GM23338 (cell line): ENCODE results near the gene PRODH2. TPM values are rescaled to one million over a fixed set of nuclear protein-coding genes. Genes with fewer than 3 reads are reported as not detected.

Experiments
- ATAC-seq: fragments of 200-7000 bp; cut with Tn5 transposase; 3 replicates; pipeline ENCODE4 v1.9.1; 2020
- DNase-seq: peaks from one replicate; pipeline ENCODE4 v3.0.0-alpha.2; 2015; ENCODE audit warnings: low spot score
- H2AFZ ChIP-seq: fragments of 200-600 bp; sonication (generic); 2 replicates; pipeline ENCODE4 v1.8.0; 2016; ENCODE audit warnings: antibody characterized with exemption, mild to moderate bottlenecking, moderate library complexity
- H3F3A ChIP-seq: fragments of 200-600 bp; sonication (generic); replicated peaks from 2 replicates; pipeline ENCODE4 v1.8.0; 2017; ENCODE audit warnings: antibody characterized with exemption, mixed run types, low read depth
- H3K27ac ChIP-seq: fragments of 200-600 bp; sonication (generic); 2 replicates; pipeline ENCODE4 v1.6.1; 2016; ENCODE audit warnings: low read depth
- H3K27me3 ChIP-seq: fragments of 200-600 bp; sonication (generic); 2 replicates; pipeline ENCODE4 v1.8.0; 2016; ENCODE audit warnings: mild to moderate bottlenecking, mixed run types, moderate library complexity; ENCODE audit not compliant: insufficient read depth
- H3K36me3 ChIP-seq: fragments of 200-600 bp; sonication (generic); 2 replicates; pipeline ENCODE4 v1.8.0; 2016; ENCODE audit warnings: mild to moderate bottlenecking; ENCODE audit not compliant: insufficient read depth
- H3K4me1 ChIP-seq: fragments of 200-600 bp; sonication (generic); 2 replicates; pipeline ENCODE4 v1.8.0; 2016; ENCODE audit warnings: mild to moderate bottlenecking, moderate library complexity; ENCODE audit not compliant: insufficient read depth
- H3K4me2 ChIP-seq: fragments of 200-600 bp; sonication (generic); 2 replicates; pipeline ENCODE4 v1.7.1; 2017; ENCODE audit warnings: mixed run types
- H3K4me3 ChIP-seq: fragments of 200-600 bp; sonication (generic); 2 replicates; pipeline ENCODE4 v1.6.1; 2016; ENCODE audit warnings: mixed run types
- H3K79me2 ChIP-seq: fragments of 200-600 bp; sonication (generic); replicated peaks from 2 replicates; pipeline ENCODE4 v1.8.0; 2017; ENCODE audit warnings: mild to moderate bottlenecking; ENCODE audit not compliant: insufficient read depth
- H3K9me2 ChIP-seq: fragments of 200-600 bp; sonication (generic); 2 replicates; pipeline ENCODE4 v1.8.0; 2017; ENCODE audit not compliant: insufficient read depth
- H4K20me1 ChIP-seq: fragments of 200-600 bp; sonication (generic); replicated peaks from 2 replicates; pipeline ENCODE4 v1.8.0; 2017; ENCODE audit warnings: mild to moderate bottlenecking; ENCODE audit not compliant: insufficient read depth
- H3K27ac Mint-ChIP-seq: 2 replicates; pipeline ENCODE4 v1.8.0; 2020; ENCODE audit warnings: inconsistent platforms, mild to moderate bottlenecking, moderate library complexity, mixed read lengths
- H3K27me3 Mint-ChIP-seq: 3 replicates; pipeline ENCODE4 v1.8.0; 2022; ENCODE audit warnings: low read depth, mild to moderate bottlenecking, moderate library complexity, mixed read lengths, inconsistent platforms; ENCODE audit not compliant: insufficient read depth, poor library complexity
- H3K36me3 Mint-ChIP-seq: 3 replicates; pipeline ENCODE4 v1.8.0; 2021; ENCODE audit warnings: low read depth, mild to moderate bottlenecking, inconsistent platforms, moderate library complexity, mixed read lengths
- H3K4me1 Mint-ChIP-seq: 3 replicates; pipeline ENCODE4 v1.8.0; 2020; ENCODE audit warnings: mild to moderate bottlenecking, inconsistent platforms, mixed read lengths
- H3K4me3 Mint-ChIP-seq: 3 replicates; pipeline ENCODE4 v1.8.0; 2021; ENCODE audit warnings: moderate library complexity, mild to moderate bottlenecking, inconsistent platforms, mixed read lengths
- H3K9me3 Mint-ChIP-seq: 3 replicates; pipeline ENCODE4 v1.8.0; 2020; ENCODE audit warnings: moderate library complexity, mild to moderate bottlenecking, inconsistent platforms, mixed read lengths
- CREB1 ChIP-seq: fragments of 250-450 bp; sonication (Bioruptor Pico); IDR thresholded peaks from 2 replicates; pipeline ENCODE4 v1.5.0; 2020; ENCODE audit warnings: low read depth, mild to moderate bottlenecking, moderate library complexity
- EZH2 ChIP-seq: fragments of 200-600 bp; sonication (generic); IDR thresholded peaks from one replicate; pipeline ENCODE4 v1.8.0; 2017; ENCODE audit warnings: antibody characterized with exemption, mild to moderate bottlenecking, low read depth; ENCODE audit not compliant: unreplicated experiment
- NANOG ChIP-seq: IDR thresholded peaks from 2 replicates; pipeline ENCODE4 v1.6.1; 2016; ENCODE audit warnings: antibody characterized with exemption, borderline replicate concordance
- POLR2AphosphoS5 ChIP-seq: IDR thresholded peaks from 2 replicates; pipeline ENCODE4 v1.6.1; 2016; ENCODE audit warnings: antibody characterized with exemption, low read depth
- STAT1 ChIP-seq: IDR thresholded peaks from one replicate; pipeline ENCODE4 v1.6.1; 2016; ENCODE audit warnings: antibody characterized with exemption; ENCODE audit not compliant: unreplicated experiment
- ZNF114 ChIP-seq: fragments of 250-450 bp; sonication (Bioruptor Pico); IDR thresholded peaks from 2 replicates; pipeline ENCODE4 v1.5.0; 2020; ENCODE audit warnings: mild to moderate bottlenecking, moderate library complexity
- ZNF331 ChIP-seq: fragments of 250-450 bp; sonication (Bioruptor Pico); IDR thresholded peaks from 2 replicates; pipeline ENCODE4 v1.5.0; 2020; ENCODE audit warnings: low read depth, mild to moderate bottlenecking, moderate library complexity
- polyA plus RNA-seq: library from polyadenylated mRNA; unstranded; fragments of >200 nt; fragmentation: Nextera tagmentation; extraction: Ambion mirVana; gene quantifications from 2 replicates; pipeline ENCODE4 v1.2.1, GENCODE V29; 2016
- total RNA-seq: library from RNA; depleted of rRNA; stranded (reverse); fragments of >200 nt; shearing (Covaris generic); gene quantifications from 2 replicates; pipeline ENCODE4 v1.2.3, GENCODE V29; 2014
- TF ChIP-seq, protein P1 (sequence below): IDR thresholded peaks from one replicate; pipeline ENCODE4 v1.6.1; 2018; ENCODE audit warnings: antibody characterized with exemption; ENCODE audit not compliant: unreplicated experiment
- TF ChIP-seq, protein P2 (sequence below): fragments of 250-450 bp; sonication (Bioruptor Pico); IDR thresholded peaks from 2 replicates; pipeline ENCODE4 v1.5.0; 2020; ENCODE audit warnings: mild to moderate bottlenecking, moderate library complexity
- TF ChIP-seq, protein P3 (sequence below): IDR thresholded peaks from 2 replicates; pipeline ENCODE4 v1.6.1; 2016; ENCODE audit warnings: antibody characterized with exemption

Gene PRODH2
- total and polyA plus RNA-seq, 2 experiments from 2014 or later, result not detected

DNA sequence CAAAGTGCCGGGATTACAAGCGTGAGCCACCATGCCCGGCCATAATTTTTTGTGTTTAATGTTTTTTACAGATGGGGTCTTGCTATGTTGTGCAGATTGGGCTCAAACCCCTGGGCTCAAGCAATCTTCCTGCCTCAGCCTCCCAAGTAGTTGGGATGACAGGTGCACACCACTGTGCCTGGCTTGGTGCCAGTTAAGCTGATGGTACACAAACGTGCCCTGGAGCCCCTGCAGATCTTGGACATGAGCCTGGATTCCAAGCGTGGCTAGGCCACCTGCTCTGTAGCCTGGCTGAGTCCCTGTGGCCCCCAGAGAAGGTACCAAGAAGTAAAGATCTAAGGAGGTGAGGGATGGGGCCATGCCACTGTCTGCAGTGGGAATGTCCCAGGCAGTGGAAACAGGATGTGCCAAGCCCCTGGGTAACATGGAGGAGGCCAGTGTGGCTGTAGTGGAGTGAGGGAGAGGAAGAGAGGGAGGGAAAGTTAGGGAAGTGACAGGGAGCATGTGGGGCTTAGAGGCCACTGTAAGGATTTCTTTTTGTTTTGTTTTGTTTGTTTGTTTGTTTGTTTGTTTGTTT, 7.0 kb downstream of the PRODH2 start:
- Mint-ChIP-seq H3K36me3 (no peaks in the 10 kb centered on the region), H3K4me3 (no peak overlapping the region), H3K4me1 (peaks cover 3% of the 10 kb centered on the region; the same call in 1 of the 3 replicates), H3K27ac (no peak overlapping the region), H3K9me3 (no peaks in the 10 kb centered on the region), H3K27me3 (peaks cover 11% of the 10 kb centered on the region)
- Histone ChIP-seq H3F3A (no peaks in the 10 kb centered on the region), H4K20me1 (no peaks in the 10 kb centered on the region), H3K27me3 (no peaks in the 10 kb centered on the region), H3K9me2 (no peaks in the 10 kb centered on the region), H2AFZ (no peak overlapping the region), H3K4me3 (no peak overlapping the region), H3K27ac (no peak overlapping the region), H3K4me1 (no peaks in the 10 kb centered on the region), H3K79me2 (no peaks in the 10 kb centered on the region), H3K36me3 (no peaks in the 10 kb centered on the region), H3K4me2 (no peak overlapping the region)
- ATAC-seq, result no peak
- TF ChIP-seq ZNF331 (CRISPR knock-in tag) (no peak), POLR2AphosphoS5 (no peak), NANOG (no peak), EZH2 (no peak), CREB1 (CRISPR knock-in tag) (no peak), ZNF114 (no peak), STAT1 (no peak)
- TF ChIP-seq, protein P1, sequence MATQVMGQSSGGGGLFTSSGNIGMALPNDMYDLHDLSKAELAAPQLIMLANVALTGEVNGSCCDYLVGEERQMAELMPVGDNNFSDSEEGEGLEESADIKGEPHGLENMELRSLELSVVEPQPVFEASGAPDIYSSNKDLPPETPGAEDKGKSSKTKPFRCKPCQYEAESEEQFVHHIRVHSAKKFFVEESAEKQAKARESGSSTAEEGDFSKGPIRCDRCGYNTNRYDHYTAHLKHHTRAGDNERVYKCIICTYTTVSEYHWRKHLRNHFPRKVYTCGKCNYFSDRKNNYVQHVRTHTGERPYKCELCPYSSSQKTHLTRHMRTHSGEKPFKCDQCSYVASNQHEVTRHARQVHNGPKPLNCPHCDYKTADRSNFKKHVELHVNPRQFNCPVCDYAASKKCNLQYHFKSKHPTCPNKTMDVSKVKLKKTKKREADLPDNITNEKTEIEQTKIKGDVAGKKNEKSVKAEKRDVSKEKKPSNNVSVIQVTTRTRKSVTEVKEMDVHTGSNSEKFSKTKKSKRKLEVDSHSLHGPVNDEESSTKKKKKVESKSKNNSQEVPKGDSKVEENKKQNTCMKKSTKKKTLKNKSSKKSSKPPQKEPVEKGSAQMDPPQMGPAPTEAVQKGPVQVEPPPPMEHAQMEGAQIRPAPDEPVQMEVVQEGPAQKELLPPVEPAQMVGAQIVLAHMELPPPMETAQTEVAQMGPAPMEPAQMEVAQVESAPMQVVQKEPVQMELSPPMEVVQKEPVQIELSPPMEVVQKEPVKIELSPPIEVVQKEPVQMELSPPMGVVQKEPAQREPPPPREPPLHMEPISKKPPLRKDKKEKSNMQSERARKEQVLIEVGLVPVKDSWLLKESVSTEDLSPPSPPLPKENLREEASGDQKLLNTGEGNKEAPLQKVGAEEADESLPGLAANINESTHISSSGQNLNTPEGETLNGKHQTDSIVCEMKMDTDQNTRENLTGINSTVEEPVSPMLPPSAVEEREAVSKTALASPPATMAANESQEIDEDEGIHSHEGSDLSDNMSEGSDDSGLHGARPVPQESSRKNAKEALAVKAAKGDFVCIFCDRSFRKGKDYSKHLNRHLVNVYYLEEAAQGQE, result no peak
- TF ChIP-seq, protein P2, sequence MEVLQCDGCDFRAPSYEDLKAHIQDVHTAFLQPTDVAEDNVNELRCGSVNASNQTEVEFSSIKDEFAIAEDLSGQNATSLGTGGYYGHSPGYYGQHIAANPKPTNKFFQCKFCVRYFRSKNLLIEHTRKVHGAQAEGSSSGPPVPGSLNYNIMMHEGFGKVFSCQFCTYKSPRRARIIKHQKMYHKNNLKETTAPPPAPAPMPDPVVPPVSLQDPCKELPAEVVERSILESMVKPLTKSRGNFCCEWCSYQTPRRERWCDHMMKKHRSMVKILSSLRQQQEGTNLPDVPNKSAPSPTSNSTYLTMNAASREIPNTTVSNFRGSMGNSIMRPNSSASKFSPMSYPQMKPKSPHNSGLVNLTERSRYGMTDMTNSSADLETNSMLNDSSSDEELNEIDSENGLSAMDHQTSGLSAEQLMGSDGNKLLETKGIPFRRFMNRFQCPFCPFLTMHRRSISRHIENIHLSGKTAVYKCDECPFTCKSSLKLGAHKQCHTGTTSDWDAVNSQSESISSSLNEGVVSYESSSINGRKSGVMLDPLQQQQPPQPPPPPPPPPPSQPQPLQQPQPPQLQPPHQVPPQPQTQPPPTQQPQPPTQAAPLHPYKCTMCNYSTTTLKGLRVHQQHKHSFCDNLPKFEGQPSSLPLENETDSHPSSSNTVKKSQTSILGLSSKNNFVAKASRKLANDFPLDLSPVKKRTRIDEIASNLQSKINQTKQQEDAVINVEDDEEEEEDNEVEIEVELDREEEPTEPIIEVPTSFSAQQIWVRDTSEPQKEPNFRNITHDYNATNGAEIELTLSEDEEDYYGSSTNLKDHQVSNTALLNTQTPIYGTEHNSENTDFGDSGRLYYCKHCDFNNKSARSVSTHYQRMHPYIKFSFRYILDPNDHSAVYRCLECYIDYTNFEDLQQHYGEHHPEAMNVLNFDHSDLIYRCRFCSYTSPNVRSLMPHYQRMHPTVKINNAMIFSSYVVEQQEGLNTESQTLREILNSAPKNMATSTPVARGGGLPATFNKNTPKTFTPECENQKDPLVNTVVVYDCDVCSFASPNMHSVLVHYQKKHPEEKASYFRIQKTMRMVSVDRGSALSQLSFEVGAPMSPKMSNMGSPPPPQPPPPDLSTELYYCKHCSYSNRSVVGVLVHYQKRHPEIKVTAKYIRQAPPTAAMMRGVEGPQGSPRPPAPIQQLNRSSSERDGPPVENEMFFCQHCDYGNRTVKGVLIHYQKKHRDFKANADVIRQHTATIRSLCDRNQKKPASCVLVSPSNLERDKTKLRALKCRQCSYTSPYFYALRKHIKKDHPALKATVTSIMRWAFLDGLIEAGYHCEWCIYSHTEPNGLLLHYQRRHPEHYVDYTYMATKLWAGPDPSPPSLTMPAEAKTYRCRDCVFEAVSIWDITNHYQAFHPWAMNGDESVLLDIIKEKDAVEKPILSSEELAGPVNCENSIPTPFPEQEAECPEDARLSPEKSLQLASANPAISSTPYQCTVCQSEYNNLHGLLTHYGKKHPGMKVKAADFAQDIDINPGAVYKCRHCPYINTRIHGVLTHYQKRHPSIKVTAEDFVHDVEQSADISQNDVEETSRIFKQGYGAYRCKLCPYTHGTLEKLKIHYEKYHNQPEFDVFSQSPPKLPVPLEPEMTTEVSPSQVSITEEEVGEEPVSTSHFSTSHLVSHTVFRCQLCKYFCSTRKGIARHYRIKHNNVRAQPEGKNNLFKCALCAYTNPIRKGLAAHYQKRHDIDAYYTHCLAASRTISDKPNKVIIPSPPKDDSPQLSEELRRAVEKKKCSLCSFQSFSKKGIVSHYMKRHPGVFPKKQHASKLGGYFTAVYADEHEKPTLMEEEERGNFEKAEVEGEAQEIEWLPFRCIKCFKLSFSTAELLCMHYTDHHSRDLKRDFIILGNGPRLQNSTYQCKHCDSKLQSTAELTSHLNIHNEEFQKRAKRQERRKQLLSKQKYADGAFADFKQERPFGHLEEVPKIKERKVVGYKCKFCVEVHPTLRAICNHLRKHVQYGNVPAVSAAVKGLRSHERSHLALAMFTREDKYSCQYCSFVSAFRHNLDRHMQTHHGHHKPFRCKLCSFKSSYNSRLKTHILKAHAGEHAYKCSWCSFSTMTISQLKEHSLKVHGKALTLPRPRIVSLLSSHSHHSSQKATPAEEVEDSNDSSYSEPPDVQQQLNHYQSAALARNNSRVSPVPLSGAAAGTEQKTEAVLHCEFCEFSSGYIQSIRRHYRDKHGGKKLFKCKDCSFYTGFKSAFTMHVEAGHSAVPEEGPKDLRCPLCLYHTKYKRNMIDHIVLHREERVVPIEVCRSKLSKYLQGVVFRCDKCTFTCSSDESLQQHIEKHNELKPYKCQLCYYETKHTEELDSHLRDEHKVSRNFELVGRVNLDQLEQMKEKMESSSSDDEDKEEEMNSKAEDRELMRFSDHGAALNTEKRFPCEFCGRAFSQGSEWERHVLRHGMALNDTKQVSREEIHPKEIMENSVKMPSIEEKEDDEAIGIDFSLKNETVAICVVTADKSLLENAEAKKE (CRISPR knock-in tag), result no peak
- TF ChIP-seq, protein P3, sequence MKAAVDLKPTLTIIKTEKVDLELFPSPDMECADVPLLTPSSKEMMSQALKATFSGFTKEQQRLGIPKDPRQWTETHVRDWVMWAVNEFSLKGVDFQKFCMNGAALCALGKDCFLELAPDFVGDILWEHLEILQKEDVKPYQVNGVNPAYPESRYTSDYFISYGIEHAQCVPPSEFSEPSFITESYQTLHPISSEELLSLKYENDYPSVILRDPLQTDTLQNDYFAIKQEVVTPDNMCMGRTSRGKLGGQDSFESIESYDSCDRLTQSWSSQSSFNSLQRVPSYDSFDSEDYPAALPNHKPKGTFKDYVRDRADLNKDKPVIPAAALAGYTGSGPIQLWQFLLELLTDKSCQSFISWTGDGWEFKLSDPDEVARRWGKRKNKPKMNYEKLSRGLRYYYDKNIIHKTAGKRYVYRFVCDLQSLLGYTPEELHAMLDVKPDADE, result no peak
- no peak for DNase-seq
